22Rv1 (cell line): ENCODE results near the gene HNRNPF.
"Not testable (repeated sequence)": the region's sequence is repeated elsewhere in the genome, so short reads cannot be mapped to it uniquely, and the experiment has no call there.

Experiments used
- H3K27ac ChIP-seq: fragments of 450-650 bp; 2 replicates; pipeline ENCODE4 v1.5.1; 2017
- ZFX ChIP-seq: fragments of 450-650 bp; IDR thresholded peaks from 2 replicates; pipeline ENCODE4 v1.6.1; 2017; ENCODE audit warnings: antibody characterized with exemption, borderline replicate concordance
- TF ChIP-seq, protein P1 (sequence below): fragments of 450-650 bp; IDR thresholded peaks from 2 replicates; pipeline ENCODE4 v1.5.1; 2017; ENCODE audit warnings: mild to moderate bottlenecking

The HNRNPF gene

DNA sequence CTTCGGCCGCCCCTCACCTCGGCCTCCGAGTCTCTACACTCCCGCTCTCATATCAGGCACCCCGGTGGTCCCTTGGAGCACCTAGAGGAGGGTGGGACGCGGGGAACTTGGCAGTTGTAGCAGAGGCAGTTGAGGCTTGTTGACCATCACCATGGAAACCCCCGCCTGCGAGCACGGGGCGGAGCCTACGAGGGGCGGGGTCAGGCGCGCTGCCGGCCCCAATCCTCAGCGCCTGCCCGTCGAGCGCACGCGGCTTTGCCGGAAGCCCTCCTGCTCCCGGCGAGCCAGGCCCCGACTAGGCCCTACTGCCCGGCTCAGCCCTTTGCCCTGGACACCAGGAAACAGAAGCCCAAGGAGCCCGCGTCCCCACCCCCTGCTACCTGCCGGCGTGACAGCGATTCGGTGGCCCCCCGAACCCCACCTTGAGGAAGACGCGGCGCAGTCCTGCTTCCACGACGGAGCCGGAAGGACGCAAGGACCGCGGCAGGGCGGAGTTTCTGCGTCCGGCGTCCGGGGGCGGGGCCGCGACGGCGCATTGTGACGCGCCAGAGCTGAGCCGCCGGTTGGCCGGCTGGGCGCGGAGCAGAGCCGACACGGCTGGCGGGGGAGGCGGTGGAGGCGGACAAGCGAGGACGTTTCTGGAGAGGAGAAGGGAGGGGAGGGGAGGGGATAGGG lies at the start of gene HNRNPF:
Gene HNRNPF, minus strand, starts transcription at position 477 of the 675 bp plus-strand sequence. CDS start 21,302 bp downstream, outside the sequence.
- TF ChIP-seq ZFX = no peak
- TF ChIP-seq, protein P1, sequence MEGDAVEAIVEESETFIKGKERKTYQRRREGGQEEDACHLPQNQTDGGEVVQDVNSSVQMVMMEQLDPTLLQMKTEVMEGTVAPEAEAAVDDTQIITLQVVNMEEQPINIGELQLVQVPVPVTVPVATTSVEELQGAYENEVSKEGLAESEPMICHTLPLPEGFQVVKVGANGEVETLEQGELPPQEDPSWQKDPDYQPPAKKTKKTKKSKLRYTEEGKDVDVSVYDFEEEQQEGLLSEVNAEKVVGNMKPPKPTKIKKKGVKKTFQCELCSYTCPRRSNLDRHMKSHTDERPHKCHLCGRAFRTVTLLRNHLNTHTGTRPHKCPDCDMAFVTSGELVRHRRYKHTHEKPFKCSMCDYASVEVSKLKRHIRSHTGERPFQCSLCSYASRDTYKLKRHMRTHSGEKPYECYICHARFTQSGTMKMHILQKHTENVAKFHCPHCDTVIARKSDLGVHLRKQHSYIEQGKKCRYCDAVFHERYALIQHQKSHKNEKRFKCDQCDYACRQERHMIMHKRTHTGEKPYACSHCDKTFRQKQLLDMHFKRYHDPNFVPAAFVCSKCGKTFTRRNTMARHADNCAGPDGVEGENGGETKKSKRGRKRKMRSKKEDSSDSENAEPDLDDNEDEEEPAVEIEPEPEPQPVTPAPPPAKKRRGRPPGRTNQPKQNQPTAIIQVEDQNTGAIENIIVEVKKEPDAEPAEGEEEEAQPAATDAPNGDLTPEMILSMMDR = no peak
- H3K27ac ChIP-seq = peak within 1 kb of the TSS; percentile 99

- no peak for TF ChIP-seq ZFX
- TF ChIP-seq, protein P1 = no peak
- no peak overlapping the region for H3K27ac ChIP-seq
Observed at GRCh38 chr10:43458227-43458626, 49.2 kb upstream of the HNRNPF start.

- peak overlapping the region; percentile 93 for H3K27ac ChIP-seq
Observed at GRCh38 chr10:43456561-43456960, 47.6 kb upstream of the HNRNPF start.

GRCh38 chr10:43454025-43454424 lies 45.0 kb upstream of the HNRNPF start:
- peak overlapping the region; percentile 93 for H3K27ac ChIP-seq

DNA sequence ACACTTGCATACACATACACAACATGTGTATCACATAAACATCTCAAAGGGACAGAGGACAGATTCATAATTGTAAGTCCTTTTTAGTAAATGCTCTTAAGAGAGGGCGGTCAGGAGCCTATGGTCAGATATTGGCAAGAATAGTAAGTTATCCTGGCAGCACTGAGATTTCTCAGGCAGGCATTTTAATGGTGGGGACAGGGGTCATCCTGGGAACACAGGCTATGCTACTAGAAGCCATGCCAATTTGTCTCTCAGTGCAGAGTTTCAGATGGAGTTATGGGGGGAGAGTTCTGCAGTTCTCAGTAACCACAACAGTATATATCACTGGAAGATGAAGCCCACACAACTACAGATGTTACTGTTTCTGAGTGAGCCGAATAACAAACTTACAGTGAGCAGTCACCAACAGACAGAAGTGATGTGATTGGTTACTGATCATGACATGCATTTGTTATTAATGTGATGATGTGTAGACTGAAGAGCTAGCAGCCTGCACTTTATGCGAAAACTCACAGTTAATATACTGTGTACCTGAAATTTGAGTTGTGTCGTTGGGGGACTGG lies 44.4 kb upstream of the HNRNPF start:
- H3K27ac ChIP-seq = no peak overlapping the region
- TF ChIP-seq, protein P1 = no peak
- TF ChIP-seq ZFX = no peak

- TF ChIP-seq, protein P1 = no peak
- TF ChIP-seq ZFX = no peak
- no peak overlapping the region for H3K27ac ChIP-seq
Observed at GRCh38 chr10:43452356-43452914, 43.4 kb upstream of the HNRNPF start.

GRCh38 chr10:43448742-43449141 lies 39.8 kb upstream of the HNRNPF start:
- H3K27ac ChIP-seq = no peak overlapping the region
- no peak for TF ChIP-seq ZFX
- TF ChIP-seq, protein P1 = no peak

- not testable (repeated sequence) for H3K27ac ChIP-seq
Observed at GRCh38 chr10:43446219-43447017, 37.4 kb upstream of the HNRNPF start.
